HEK293 (cell line): ENCODE data around the gene WDR88.

Experiments
- CTCF ChIA-PET: fragments of 350-600 bp; formaldehyde crosslinking; extraction: SDS; loops from one replicate; lab custom pipeline; 2021; ENCODE audit warnings: antibody characterized with exemption; lab: Yijun Ruan, JAX
- POLR2A ChIA-PET: fragments of 300-600 bp; formaldehyde crosslinking; extraction: SDS; loops from one replicate; lab custom pipeline; 2020; ENCODE audit warnings: antibody characterized with exemption, inconsistent platforms; lab: Yijun Ruan, JAX
- H3K27ac ChIP-seq: fragments of 200-500 bp; sonication (Bioruptor generic); 2 replicates; pipeline ENCODE4 v1.5.1; 2014; ENCODE audit warnings: low read depth, low read length, control low read depth, inconsistent platforms; ENCODE audit errors: extremely low read depth
- H3K36me3 ChIP-seq, 2 experiments: fragments of 200-500 bp in 1 of 2; sonication (Bioruptor generic) in 1 of 2; 1 replicate in 1 of 2; 2 replicates in 1 of 2; pipeline ENCODE4 v1.5.1; 2014 to 2017; ENCODE audit warnings: inconsistent platforms in 2 of 2, low read length in 2 of 2; ENCODE audit not compliant: control insufficient read depth in 2 of 2, insufficient read depth in 1 of 2
- H3K4me1 ChIP-seq: fragments of 200-500 bp; sonication (Bioruptor generic); 2 replicates; pipeline ENCODE4 v1.5.1; 2014; ENCODE audit warnings: mild to moderate bottlenecking, low read length, inconsistent platforms; ENCODE audit not compliant: control insufficient read depth, insufficient read depth
- H3K4me3 ChIP-seq: 2 replicates; pipeline ENCODE4 v1.5.1; 2011; ENCODE audit warnings: low read depth, mild to moderate bottlenecking, control low read depth, low read length, moderate library complexity
- H3K9me3 ChIP-seq: fragments of 200-500 bp; sonication (Bioruptor generic); 2 replicates; pipeline ENCODE4 v1.5.1; 2014; ENCODE audit warnings: low read depth, low read length, inconsistent platforms; ENCODE audit not compliant: control insufficient read depth, insufficient read depth
- AEBP2 ChIP-seq: fragments of 450-650 bp; formaldehyde crosslinking; IDR thresholded peaks from 2 replicates; pipeline ENCODE4 v1.5.1; 2016; ENCODE audit warnings: missing biosample characterization, missing genetic modification characterization, borderline replicate concordance
- ATF2 ChIP-seq: fragments of 450-650 bp; formaldehyde crosslinking; IDR thresholded peaks from 2 replicates; pipeline ENCODE4 v1.5.1; 2016; ENCODE audit warnings: missing biosample characterization, missing genetic modification characterization, low read depth
- EGR2 ChIP-seq: fragments of 450-650 bp; formaldehyde crosslinking; IDR thresholded peaks from 2 replicates; pipeline ENCODE4 v1.5.1; 2016; ENCODE audit warnings: low read depth, missing biosample characterization, missing genetic modification characterization
- MYNN ChIP-seq: fragments of 450-650 bp; formaldehyde crosslinking; IDR thresholded peaks from 2 replicates; pipeline ENCODE4 v1.5.1; 2016; ENCODE audit warnings: missing biosample characterization, missing genetic modification characterization, borderline replicate concordance
- PRDM1 ChIP-seq: fragments of 450-650 bp; formaldehyde crosslinking; IDR thresholded peaks from 2 replicates; pipeline ENCODE4; 2016; ENCODE audit warnings: missing biosample characterization, missing genetic modification characterization
- PRDM10 ChIP-seq: fragments of 450-650 bp; formaldehyde crosslinking; IDR thresholded peaks from 2 replicates; pipeline ENCODE4 v1.5.1; 2016; ENCODE audit warnings: missing biosample characterization, missing genetic modification characterization
- SP2 ChIP-seq: fragments of 450-650 bp; formaldehyde crosslinking; IDR thresholded peaks from 2 replicates; pipeline ENCODE4 v1.5.1; 2016; ENCODE audit warnings: missing biosample characterization, missing genetic modification characterization
- ZFHX2 ChIP-seq: fragments of 450-650 bp; formaldehyde crosslinking; conservative IDR thresholded peaks from 2 replicates; pipeline ENCODE4 v1.5.1; 2016; ENCODE audit warnings: missing biosample characterization, missing genetic modification characterization
- ZIC2 ChIP-seq: fragments of 450-650 bp; formaldehyde crosslinking; IDR thresholded peaks from 2 replicates; pipeline ENCODE4 v1.5.1; 2016; ENCODE audit warnings: missing biosample characterization, missing genetic modification characterization
- ZNF518A ChIP-seq: fragments of 450-650 bp; formaldehyde crosslinking; conservative IDR thresholded peaks from 2 replicates; pipeline ENCODE4 v1.5.1; 2016; ENCODE audit warnings: low read depth, missing biosample characterization, missing genetic modification characterization
- ZNF521 ChIP-seq: fragments of 450-650 bp; formaldehyde crosslinking; IDR thresholded peaks from 2 replicates; pipeline ENCODE4 v1.5.1; 2017; ENCODE audit warnings: missing biosample characterization, mild to moderate bottlenecking, missing genetic modification characterization
- ZNF639 ChIP-seq: fragments of 450-650 bp; formaldehyde crosslinking; IDR thresholded peaks from 2 replicates; pipeline ENCODE4 v1.5.1; 2016; ENCODE audit warnings: missing biosample characterization, missing genetic modification characterization

Gene WDR88

GRCh38 chr19:33102893-33103292 is 29.0 kb upstream of the WDR88 start (continued):
- TF ChIP-seq ATF2 (tag by site-specific recombination) (no peak), AEBP2 (tag by site-specific recombination) (no peak), ZNF521 (tag by site-specific recombination) (no peak), ZNF639 (tag by site-specific recombination) (no peak), PRDM1 (tag by site-specific recombination) (no peak), MYNN (tag by site-specific recombination) (no peak)

GRCh38 chr19:33108161-33108560 is 23.8 kb upstream of the WDR88 start:
- no peaks in the 10 kb centered on the region for H3K4me1 ChIP-seq
- TF ChIP-seq PRDM10 (no peak), ZNF518A (tag by site-specific recombination) (no peak), EGR2 (tag by site-specific recombination) (peak; percentile 90), ZIC2 (tag by site-specific recombination) (no peak), SP2 (tag by site-specific recombination) (peak; percentile 19; the same call in 1 of the 2 replicates), ZFHX2 (tag by site-specific recombination) (peak; percentile 63)
- ChIA-PET POLR2A (no interaction called here), CTCF (interaction anchor here (0.6 to 1.0 kb wide), 2 partner anchors 11 to 18 kb away, joined by 3 to 5 read pairs; no protein-coding TSS in a partner anchor)
- no peak overlapping the region for H3K27ac ChIP-seq
- H3K36me3 ChIP-seq: peaks cover 66 to 99% of the 10 kb centered on the region in 2 experiments
- no peaks in the 10 kb centered on the region for H3K9me3 ChIP-seq
- H3K4me3 ChIP-seq: no peak overlapping the region
